Gastrocnemius medialis (tissue), 4 donors: ENCODE results near the gene PIK3R6. TPM values are rescaled to one million over a fixed set of nuclear protein-coding genes. Genes with fewer than 3 reads are reported as not detected.
A peak's percentile ranks its signal among the peaks of the same experiment; 100 is the strongest.
"Not testable (repeated sequence)": the region's sequence is repeated elsewhere in the genome, so short reads cannot be mapped to it uniquely, and the experiment has no call there.

ENCODE experiments used
- ATAC-seq, 2 donors: fragments of 150-250 bp; one replicate each; pipeline ENCODE4 v1.9.1; 2016
- DNase-seq, 2 donors: peaks; one replicate each; pipeline ENCODE4 v3.0.0-alpha.2; 2019
- H3K27ac ChIP-seq, 4 donors: fragments of 200-600 bp; sonication (generic); 1 replicate in 1 of 4; 2 replicates in 3 of 4; pipeline ENCODE4 v1.5.1; 2016 to 2018; ENCODE audit warnings: mild to moderate bottlenecking in 2 of 4, moderate library complexity in 1 of 4
- H3K27me3 ChIP-seq, 3 donors: fragments of 200-600 bp; sonication (generic) in 2 of 3; 1 replicate in 1 of 3; 2 replicates in 2 of 3; pipeline versions ENCODE4 v1.5.1 to v1.6.0; 2016 to 2019; ENCODE audit warnings: mild to moderate bottlenecking in 1 of 3, moderate library complexity in 1 of 3
- H3K36me3 ChIP-seq, 2 donors: fragments of 200-600 bp; sonication (generic) in 1 of 2; one replicate each; pipeline ENCODE4 v1.5.1; 2017 to 2018
- H3K4me1 ChIP-seq, 2 donors: fragments of 200-600 bp; sonication (generic) in 1 of 2; one replicate each; pipeline ENCODE4 v1.5.1; 2016 to 2017; ENCODE audit warnings: mild to moderate bottlenecking in 2 of 2
- H3K4me3 ChIP-seq, 4 donors: fragments of 200-600 bp; sonication (generic) in 3 of 4; 1 replicate in 1 of 4; 2 replicates in 3 of 4; pipeline ENCODE4 v1.5.1; 2016 to 2019; ENCODE audit warnings: mild to moderate bottlenecking in 2 of 4
- H3K9me3 ChIP-seq, 3 donors: fragments of 200-600 bp; sonication (generic) in 2 of 3; 1 replicate in 1 of 3; 2 replicates in 2 of 3; pipeline ENCODE4 v1.5.1; 2016 to 2019
- CTCF ChIP-seq, 5 experiments: fragments of 450-650 bp in 3 of 5; fragments of 200-600 bp in 2 of 5; sonication (generic) in 2 of 5; IDR thresholded peaks in 4 of 5; conservative IDR thresholded peaks in 1 of 5; 1 replicate in 4 of 5; 2 replicates in 1 of 5; pipeline ENCODE4 v1.5.1; 2016 to 2019; ENCODE audit warnings: antibody characterized with exemption in 5 of 5, mild to moderate bottlenecking in 3 of 5, moderate library complexity in 3 of 5
- POLR2A ChIP-seq, 2 donors: fragments of 450-650 bp; IDR thresholded peaks; one replicate each; pipeline ENCODE4 v1.6.1; 2017; ENCODE audit warnings: antibody characterized with exemption in 2 of 2, mild to moderate bottlenecking in 2 of 2, moderate library complexity in 2 of 2
- in situ Hi-C, 4 donors: fragments of 200-750 bp; cut with MboI; loops; one replicate each; pipeline versions ENCODE4 v1.15.0 to v1.8.0; 2017; ENCODE audit warnings: low sequenced_read_pairs in 4 of 4
- intact Hi-C: fragments of 100-400 bp; cut with DNase I; formaldehyde crosslinking; loops from one replicate; pipeline ENCODE4 v1.15.1; 2023; ENCODE audit warnings: low total_unique reads
- total RNA-seq, 4 donors: library from RNA; depleted of rRNA; stranded (reverse); fragments of >200 nt; gene quantifications; one replicate each; pipeline versions ENCODE4 v1.1.0 to v1.2.3, GENCODE V29; 2016

The PIK3R6 gene
- total RNA-seq, 4 donors from 2014 or later = 0.09 to 0.24 (median 0.16) TPM; not detected in 1

- Histone ChIP-seq H3K27ac (peak overlapping the region in 1 of 4 donors; percentile 31), H3K9me3 (no peaks in the 10 kb centered on the region), H3K4me3 (no peak overlapping the region), H3K4me1 (no peaks in the 10 kb centered on the region), H3K27me3 (no peaks in the 10 kb centered on the region), H3K36me3 (no peaks in the 10 kb centered on the region)
- in situ Hi-C loops = no loop called here
- ATAC-seq = peak in 1 of 2 donors; percentile 39
- intact Hi-C loops = no loop called here
- DNase-seq = no peak
- TF ChIP-seq CTCF (IDR thresholded peaks at IDR 0.05 in 4 of 5, conservative IDR thresholded peaks at IDR 0.05 in 1 of 5) (no peak), POLR2A (IDR thresholded peaks at IDR 0.05) (no peak)
Observed at GRCh38 chr17:8857919-8858318, 9.6 kb downstream of the PIK3R6 start.

GRCh38 chr17:8856869-8857575 lies 10.5 kb downstream of the PIK3R6 start:
- no peak for TF ChIP-seq CTCF (IDR thresholded peaks at IDR 0.05 in 4 of 5, conservative IDR thresholded peaks at IDR 0.05 in 1 of 5)
- no peak for TF ChIP-seq POLR2A (IDR thresholded peaks at IDR 0.05)
- no peaks in the 10 kb centered on the region for H3K4me1 ChIP-seq
- H3K27me3 ChIP-seq = no peaks in the 10 kb centered on the region
- ATAC-seq = no peak
- in situ Hi-C loops = no loop called here
- H3K4me3 ChIP-seq = no peak overlapping the region
- H3K36me3 ChIP-seq = no peaks in the 10 kb centered on the region
- intact Hi-C loops = no loop called here
- no peak for DNase-seq
- H3K9me3 ChIP-seq = no peaks in the 10 kb centered on the region
- H3K27ac ChIP-seq = peak overlapping the region in 3 of 4 donors; percentile 31 to 35 (median 31)

GRCh38 chr17:8856205-8856603 lies 11.3 kb downstream of the PIK3R6 start:
- H3K36me3 ChIP-seq, H3K9me3 ChIP-seq, ATAC-seq, H3K4me1 ChIP-seq, H3K4me3 ChIP-seq, intact Hi-C loops, H3K27me3 ChIP-seq, DNase-seq, in situ Hi-C loops, H3K27ac ChIP-seq: not testable (repeated sequence)

- TF ChIP-seq POLR2A (IDR thresholded peaks at IDR 0.05) (no peak), CTCF (IDR thresholded peaks at IDR 0.05 in 4 of 5, conservative IDR thresholded peaks at IDR 0.05 in 1 of 5) (no peak)
- Histone ChIP-seq H3K36me3 (no peaks in the 10 kb centered on the region), H3K4me3 (no peak overlapping the region), H3K27ac (no peak overlapping the region), H3K4me1 (no peaks in the 10 kb centered on the region), H3K27me3 (peaks cover 0 to 3% (median 0%) of the 10 kb centered on the region in 3 donors), H3K9me3 (no peaks in the 10 kb centered on the region)
- intact Hi-C loops = no loop called here
- DNase-seq (no peak), ATAC-seq (no peak)
- in situ Hi-C loops = no loop called here
Observed at GRCh38 chr17:8855477-8856204, 11.8 kb downstream of the PIK3R6 start.

GRCh38 chr17:8851600-8851999 lies 15.9 kb downstream of the PIK3R6 start:
- Histone ChIP-seq H3K27me3 (peaks cover 0 to 3% (median 0%) of the 10 kb centered on the region in 3 donors), H3K27ac (no peak overlapping the region), H3K4me1 (no peaks in the 10 kb centered on the region), H3K9me3 (no peaks in the 10 kb centered on the region), H3K36me3 (no peaks in the 10 kb centered on the region), H3K4me3 (no peak overlapping the region)
- DNase-seq = no peak
- intact Hi-C loops = no loop called here
- ATAC-seq = no peak
- in situ Hi-C loops = no loop called here
- no peak for TF ChIP-seq POLR2A (IDR thresholded peaks at IDR 0.05)
- TF ChIP-seq CTCF (IDR thresholded peaks at IDR 0.05 in 4 of 5, conservative IDR thresholded peaks at IDR 0.05 in 1 of 5) = no peak
